ENCODE results near the gene CDH12.

- TF ChIP-seq POLR2AphosphoS5 (IDR thresholded peaks at IDR 0.05; ENCODE audit: low read depth, low read length) (no peak), POLR2A (IDR thresholded peaks at IDR 0.05; ENCODE audit: low read depth, low read length) (no peak)
Observed at GRCh38 chr5:22596404-22596970, 256.7 kb downstream of the CDH12 start.

All from GM12892 (cell line).